GM19035 (cell line): Measurements from ENCODE around the gene GPR39.
"Not testable (repeated sequence)": the region's sequence is repeated elsewhere in the genome, so short reads cannot be mapped to it uniquely, and the experiment has no call there.

Source experiments
- ATAC-seq: cut with Tn5 transposase; IDR thresholded peaks from one replicate; pipeline ENCODE4 v1.9.1; 2021; ENCODE audit not compliant: unreplicated experiment

GPR39 gene

DNA sequence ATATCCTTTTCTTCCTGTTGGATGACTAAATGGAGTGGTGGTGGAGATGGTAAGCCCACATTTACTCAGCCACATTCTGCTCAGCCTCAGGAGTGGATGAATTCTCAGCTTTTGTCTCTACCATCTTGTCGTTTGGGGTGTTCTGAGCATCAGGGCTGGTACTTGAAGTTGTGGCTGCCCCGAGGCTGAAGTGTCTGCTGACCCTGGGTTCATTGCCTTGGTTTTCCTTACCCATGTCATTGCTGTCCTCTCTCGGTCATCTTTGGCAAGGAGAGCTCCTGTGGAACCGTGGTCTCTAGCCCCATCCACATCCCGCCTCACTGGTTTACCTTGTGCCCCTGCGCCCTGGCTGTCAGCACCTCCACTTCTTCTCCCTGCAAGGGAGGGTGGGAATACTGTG lies 71.9 kb downstream of the GPR39 start:
- no peak for ATAC-seq

- ATAC-seq: no peak
Observed at GRCh38 chr2:132489150-132489549, 72.5 kb downstream of the GPR39 start.

GRCh38 chr2:132495881-132496280 lies 79.3 kb downstream of the GPR39 start:
- ATAC-seq: no peak

DNA sequence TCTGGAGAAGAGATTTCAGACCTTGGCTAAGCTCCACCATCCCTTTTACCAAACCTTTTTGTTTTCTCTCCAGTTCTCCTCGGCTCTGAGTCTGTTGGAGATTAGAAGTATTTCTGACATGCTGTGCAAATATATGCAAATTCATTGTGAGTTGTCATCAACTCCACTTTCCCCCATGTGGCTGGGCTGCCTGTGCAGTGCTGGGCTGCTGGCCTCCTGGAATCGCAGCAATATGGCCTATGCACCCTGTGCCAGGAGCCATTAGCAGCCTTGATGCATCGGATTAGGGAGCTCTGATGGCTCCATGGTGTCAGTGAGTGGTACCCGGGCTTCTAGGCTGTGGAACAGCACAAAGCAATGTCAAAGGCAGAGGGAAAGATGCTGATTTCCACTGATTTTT lies 80.0 kb downstream of the GPR39 start:
- no peak for ATAC-seq

DNA sequence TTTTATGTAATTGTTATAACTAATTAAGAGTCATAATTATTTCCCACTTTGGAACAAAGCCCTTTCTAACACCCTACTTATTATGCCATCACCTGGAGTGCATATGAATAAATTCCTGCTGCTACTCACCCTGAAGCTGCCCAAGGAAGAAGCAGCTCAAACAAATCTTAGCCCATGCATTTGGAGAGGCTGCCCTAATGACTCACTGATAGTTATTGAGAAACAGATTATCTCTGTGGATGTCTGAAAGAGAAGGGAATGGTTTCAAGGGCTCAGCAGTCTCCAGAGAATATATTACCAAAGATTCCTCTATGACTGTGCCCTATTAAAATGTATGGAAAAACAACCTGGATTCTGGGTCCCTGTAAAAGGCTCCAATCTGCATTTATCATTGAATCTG lies 81.0 kb downstream of the GPR39 start:
- no peak for ATAC-seq

DNA sequence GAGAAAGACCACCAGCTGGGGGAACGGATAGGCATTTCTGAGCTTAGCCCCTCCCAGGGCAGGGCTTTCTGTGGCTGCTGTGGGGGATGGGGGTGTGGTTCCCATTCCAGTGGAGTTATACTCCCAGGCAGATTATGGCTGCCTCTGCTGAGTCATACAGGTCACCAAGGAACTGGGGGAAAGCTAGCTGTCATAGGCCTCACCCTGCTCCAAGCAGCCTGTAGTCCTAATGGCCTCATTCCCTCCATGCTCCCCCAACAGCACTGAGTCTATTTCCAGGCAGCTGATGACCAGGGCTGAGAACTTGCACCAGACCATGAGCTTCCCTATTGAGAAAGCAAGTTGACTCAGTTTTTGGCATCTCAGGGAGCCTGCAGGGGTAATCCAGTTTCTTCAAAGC lies 87.1 kb downstream of the GPR39 start:
- ATAC-seq: no peak

DNA sequence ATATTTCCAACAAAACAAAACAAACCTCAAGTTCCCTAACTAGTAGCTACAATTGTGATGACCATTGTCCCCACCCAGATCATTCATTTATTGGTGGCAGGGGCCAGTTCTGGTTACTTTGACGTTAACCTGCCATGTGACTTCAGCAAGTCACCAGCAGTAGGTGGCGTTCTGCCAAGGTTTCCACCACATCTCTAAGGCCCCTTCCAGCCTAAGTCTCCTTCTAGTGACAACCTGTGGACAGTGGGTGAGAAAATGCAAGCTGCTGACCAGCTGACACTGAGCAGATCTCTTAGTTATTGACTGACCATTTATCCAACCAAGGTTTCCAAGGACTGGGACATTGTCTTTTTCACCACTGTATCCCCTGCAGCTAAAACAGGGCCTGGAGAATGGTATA lies 98.4 kb downstream of the GPR39 start:
- ATAC-seq: no peak

DNA sequence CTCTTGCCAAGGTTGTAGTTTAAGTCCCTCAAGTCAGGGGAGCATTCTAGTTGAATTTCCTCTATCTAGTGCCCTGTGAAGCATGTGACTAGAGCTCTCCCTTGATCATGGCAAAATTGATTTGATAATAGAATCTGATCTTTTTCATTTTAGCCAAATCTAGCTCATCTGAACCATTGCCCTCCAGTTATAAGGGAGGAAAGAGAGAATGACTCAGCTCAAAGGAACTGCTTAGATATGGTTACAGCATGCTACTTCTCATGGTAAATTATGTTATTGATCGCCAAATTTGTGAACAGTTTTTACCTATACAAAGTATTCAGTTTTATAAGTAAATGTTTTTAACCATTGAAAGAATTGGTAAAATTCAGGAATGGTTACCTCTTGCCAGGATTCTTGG lies 100.8 kb downstream of the GPR39 start:
- ATAC-seq: no peak

DNA sequence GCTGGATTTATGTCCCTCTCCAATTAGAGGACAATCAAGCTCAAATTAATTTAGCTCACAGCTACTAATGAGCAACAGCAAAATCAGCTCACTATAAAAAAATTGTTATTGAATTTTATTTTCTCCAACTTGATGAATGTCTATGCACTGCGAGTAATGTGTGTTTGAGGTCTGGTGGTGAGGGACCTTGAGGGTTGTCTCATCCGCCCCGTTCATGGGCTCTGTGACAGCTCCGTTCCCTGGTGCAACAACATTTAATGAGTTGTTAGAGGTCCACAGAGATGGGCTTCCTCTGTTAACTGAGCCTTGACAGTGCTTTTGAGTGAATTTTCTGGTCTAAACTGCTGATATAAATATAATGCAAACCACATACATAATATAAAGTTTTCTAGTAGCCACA lies 101.7 kb downstream of the GPR39 start:
- no peak for ATAC-seq

DNA sequence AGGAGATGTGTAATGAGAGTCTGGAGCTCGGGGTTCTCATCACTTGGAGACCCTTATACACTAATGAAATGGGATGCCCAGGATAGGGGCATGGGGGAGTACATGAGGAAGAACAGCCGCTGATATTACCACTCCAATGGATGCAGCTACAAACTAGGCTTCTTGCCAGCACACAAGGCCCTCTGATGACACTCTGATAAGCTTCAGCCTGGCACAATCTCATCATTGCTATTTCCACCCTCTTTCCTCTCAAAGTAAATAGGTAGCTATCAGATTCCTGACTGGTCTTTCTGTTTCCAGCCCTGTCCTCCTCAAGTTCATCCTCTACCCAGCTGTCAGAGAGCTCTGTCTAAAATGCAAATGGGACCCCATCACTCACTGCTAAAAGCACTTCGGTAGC lies 103.0 kb downstream of the GPR39 start:
- no peak for ATAC-seq

DNA sequence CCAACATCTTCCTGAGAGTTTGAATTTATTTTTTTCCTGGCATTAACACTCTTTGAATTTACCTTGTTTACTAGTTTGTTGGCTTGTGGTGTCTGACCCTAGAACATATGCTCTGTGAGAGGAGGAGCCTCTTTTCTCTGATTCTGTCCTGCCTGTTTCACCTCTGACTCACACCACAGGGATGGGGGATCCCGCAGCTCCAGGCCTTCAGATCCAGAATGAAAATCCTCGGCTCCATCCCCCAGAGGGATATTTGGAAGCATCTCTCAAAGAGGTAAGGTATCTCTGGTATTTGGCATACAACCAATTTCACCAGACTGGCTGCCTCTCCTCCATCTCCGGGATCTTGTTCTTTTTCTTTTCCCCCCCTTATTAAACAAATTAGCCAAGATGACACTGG lies 104.7 kb downstream of the GPR39 start:
- no peak for ATAC-seq

DNA sequence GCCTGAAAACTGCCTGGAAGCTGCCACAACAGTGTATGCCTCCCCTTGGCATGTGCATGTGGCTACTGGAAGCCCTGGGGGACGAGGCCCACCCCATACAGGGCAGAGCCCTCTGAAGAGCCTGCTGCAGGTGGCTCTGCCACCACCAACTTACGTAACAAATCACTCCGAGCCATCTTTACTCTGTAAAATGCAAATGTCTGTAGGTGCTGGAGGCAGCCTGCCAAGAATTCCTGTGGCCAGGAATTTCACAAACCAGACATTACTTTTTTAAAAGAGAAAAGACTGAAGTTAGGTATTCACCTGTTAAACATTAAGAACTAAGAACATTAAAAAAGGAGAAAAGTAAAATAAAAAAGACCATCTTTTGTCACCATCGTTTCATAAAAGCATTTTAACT lies 106.3 kb downstream of the GPR39 start:
- ATAC-seq: no peak

DNA sequence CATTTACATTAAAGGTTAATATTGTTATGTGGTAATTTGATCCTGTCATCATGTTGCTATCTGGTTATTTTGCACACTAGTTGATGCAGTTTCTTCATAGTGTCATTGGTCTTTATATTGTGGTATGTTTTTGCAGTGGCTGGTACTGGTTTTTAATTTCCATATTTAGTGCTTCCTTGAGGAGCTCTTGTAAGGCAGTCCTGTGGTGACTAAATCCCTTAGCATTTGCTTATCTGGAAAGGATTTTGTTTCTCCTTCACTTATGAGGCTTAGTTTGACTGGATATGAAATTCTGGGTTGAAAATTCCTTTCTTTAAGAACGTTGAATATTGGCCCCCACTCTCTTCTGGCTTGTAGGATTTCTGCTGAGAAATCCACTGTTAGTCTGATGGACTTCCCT lies 120.5 kb downstream of the GPR39 start:
- ATAC-seq: not testable (repeated sequence)

- ATAC-seq: no peak
Observed at GRCh38 chr2:132538331-132538855, 121.8 kb downstream of the GPR39 start.

- ATAC-seq: no peak
Observed at GRCh38 chr2:132540166-132540565, 123.6 kb downstream of the GPR39 start.

DNA sequence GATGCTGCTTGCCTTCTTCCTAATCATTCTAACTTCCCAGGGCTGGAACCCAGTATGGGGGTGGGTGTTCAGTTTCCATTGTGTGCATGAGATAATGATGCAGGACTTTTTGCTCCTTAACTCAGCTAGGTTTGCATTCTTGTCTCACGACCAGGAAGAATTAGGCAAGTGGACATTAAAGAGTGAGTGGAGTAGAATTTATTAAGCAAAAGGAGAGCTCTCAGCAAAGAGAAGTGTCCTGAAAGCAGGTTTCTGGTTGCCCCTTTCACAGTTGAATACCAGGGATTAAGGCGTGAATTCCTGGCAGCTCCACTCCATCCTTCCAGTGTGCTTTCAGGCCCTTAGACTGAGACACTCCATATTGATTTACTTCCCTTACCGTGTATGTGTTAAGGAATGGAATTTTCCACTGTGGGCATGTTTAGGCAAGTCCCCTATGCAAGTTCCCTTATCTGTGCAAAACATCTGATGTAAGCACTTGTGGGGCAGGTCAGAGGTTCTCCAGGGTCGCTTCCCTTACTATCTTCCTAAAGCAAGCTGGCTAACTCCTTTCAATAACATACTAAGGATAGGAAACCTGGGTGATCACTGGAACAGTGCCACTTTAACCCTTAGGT lies 126.5 kb downstream of the GPR39 start:
- ATAC-seq: no peak

GRCh38 chr2:132544006-132544630 lies 127.5 kb downstream of the GPR39 start:
- no peak for ATAC-seq

DNA sequence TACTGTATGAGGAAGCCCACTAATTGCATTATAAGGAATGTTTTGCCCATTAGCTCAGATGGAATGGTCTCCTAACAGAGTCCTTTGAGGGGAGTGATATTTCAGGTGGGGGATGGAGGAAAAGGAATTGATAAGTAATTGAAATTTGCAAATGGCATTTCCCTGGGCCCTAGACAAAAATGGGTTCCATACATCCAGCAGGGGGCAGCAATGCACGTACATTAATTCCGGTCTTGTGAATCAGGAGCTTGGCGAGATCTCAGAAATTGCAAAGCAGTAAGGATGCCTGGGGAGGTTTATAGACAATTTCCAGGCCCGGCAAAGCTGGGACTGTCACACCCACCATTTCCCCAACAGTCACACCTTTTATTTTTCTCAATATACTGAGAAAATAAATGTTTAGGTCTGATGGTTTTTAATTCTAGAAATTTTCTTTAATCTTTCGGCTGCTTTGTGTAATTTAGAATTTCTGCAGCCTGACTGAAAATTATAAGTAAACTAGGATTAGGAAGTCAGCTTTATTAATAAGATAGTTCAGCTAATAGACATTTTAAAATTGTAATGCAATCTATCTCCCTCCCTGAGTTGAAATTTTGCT lies 130.6 kb downstream of the GPR39 start:
- no peak for ATAC-seq

GRCh38 chr2:132549935-132550670 lies 133.5 kb downstream of the GPR39 start:
- ATAC-seq: no peak

DNA sequence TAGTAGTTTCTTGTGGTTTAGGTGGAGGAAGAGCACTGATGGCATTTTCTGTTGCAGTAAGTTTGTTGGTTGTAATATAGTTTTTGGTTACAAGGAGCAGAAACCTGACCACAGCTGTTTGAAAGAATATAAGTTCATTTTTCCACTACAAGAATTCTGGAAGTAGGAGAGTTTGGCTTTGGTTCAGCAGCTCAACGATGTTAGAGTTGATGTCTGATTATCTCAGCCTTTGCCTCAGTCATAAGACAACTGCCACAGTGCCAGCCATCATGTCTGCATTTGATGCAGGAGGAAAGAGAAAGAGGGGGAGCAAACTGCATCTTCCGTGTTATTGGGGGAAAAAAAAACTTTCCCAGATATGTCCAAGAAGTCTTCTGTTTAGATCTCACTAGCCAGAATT lies 134.3 kb downstream of the GPR39 start:
- ATAC-seq: no peak

DNA sequence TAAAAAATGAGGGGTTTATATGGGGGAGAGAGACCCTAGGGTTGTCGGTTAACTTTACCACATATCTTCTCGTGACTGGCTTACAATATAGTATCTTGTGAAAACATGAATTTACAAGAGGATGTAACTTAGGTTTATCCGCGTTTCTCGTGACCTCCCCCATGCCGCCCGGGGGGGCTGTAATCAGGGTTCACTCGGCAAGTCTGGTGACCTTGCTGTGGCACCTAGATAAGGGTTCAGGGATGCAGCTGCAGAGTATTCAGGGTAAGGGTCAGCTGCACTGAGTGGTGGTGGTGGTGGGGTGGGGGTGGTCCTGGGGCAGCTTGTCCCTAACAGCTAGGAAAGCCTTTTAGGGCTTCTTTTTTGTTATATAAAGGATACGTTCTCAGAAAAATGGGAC lies 141.1 kb downstream of the GPR39 start:
- ATAC-seq: no peak

DNA sequence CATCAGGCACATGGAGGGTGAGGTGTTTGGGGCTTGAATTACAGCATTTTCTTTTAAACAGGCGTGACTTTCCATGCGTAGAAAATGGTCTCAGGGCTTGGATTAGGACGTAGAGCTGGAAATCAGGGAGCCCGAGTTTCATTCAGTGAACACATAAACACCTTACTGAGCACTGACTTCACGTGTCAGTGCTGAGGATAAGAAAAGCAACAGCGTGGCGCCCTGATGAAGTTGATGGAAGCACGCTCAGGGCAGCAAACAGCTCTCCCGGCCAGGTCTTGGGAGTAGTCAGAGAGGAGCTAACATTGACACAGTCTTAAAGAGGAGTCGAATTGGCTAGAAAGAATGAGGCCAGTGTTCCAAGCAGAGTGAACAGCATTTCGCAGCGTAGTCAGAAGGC lies 142.7 kb downstream of the GPR39 start:
- no peak for ATAC-seq
